Stimulated activated CD4-positive, alpha-beta T cell treated with anti-CD3 and anti-CD28 coated beads, Interleukin-15, amount 100 ng/mL, for 24 hours (primary cell): Measurements from ENCODE around the gene STAG2.
A peak's percentile ranks its signal among the peaks of the same experiment; 100 is the strongest.
"Not testable (repeated sequence)": the region's sequence is repeated elsewhere in the genome, so short reads cannot be mapped to it uniquely, and the experiment has no call there.

ENCODE experiments used
- DNase-seq: peaks from one replicate; pipeline ENCODE4 v3.0.0-alpha.2; 2020

The STAG2 gene

DNA sequence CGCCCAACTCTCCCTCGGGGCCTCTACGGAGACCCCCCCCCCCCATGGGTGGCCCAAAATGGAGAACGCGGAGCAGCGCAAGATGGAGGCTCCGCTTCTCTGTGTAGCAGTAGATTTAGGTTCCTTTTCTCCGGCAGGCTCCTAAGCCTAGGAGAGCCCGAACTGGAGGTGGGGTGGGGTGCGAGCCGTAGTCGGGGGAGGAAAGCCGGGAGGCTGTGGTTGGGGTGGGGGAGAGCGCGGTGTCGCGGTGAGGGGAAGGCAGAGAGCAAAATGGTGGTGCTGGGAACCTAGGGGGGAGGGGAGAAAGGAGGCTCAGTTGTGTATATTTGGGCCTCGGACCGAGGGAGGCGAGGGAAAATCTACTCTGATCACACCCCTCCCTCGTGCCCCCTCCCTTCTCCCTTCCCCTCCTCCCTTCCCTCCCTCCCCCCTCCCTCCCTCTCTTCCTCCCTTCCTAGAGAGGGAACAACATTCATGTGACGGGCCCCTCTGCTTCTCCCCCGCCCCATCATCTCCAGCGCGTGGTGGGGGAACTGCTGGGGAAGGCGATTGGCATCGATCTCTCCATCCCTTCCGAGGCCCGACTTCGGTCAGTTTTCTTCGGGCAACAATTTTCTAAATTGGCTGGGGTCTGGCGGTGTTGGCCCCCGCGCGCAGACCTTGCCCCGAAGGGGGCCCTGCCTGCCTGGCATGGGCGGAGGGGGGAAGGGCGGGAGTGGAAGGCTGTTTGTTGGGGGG lies at the start of gene STAG2:
Gene STAG2 (plus strand): TSS at position 439 of the 738 bp plus-strand sequence. CDS start 60,922 bp downstream, outside the sequence.
- DNase-seq = peak; percentile 70

DNA sequence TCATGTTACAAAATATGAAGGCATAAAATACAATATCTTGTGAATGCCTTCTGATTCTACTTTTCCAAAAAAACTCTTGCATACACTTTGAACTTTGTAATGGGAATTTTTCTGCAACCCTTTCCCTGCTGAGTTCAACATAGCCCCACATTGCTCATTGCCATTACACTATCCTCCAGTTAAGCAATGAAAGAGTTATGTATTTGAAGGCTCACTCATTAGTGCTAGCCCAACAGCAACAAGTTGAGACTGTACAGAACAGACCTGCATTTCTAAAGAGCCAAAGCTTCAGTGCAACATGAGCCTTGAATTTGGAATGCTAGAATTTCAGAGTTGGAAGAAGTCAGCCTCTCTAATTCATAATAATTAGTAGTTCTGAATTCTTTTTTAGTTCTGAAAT lies 44.4 kb upstream of the STAG2 start:
- DNase-seq = no peak

DNA sequence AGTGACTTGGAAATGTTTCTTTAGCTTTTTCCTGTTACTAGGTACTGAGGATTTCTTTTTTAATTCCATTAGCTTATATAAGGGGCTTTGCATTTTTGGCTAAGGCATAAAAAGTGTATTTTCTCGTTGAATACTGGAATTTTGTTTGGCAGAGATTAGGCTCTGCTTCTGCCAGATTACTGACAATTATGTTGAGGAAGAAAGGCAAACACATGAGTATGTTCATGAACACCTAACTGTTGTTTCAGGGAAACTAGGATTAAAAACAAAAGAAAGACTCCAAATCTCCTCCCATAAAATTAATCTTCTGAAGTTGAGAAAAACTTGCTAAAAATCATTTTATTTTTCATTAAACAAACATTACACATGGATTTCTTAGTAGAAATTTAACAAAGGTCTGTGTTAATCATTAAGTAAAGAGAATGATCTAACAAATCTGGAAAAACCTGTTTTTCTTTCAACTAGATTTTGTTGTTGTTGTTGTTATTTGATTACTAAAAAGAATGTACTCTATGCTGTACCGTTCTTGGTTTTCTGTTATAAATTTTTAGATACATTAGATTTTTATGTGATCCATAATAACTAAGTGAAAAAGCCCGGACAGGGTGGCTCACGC lies 43.3 kb upstream of the STAG2 start:
- no peak for DNase-seq

DNA sequence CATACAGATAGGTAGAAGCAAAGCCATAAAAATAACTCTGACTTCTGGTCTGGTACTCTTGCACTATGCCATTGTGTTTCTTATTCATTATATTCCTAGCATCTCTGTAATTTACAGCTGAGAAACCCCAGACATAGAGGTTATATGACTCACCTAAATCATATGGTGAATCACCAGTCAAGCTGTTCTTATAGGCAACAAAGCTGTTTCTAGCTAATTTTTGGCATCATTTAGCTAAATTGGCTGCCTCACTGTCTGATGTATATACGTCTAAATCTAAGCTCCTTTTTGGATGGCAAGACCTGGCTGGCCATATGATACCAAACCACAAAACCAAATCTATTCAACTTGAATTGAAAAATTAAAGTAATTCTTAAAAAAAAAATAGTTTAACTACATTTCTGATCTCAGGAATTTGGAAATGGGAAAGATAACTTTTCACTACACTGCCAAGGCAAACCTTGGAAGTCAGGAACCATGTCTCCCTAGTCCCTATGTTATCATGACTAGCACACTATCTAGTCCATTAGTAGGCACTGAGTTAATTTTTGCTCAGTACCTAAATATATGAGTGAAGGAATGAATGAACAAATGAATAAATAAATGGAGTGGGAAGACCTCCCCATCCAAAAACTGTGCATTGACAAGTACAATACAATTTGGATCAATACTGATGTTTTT lies 41.3 kb upstream of the STAG2 start:
- DNase-seq = no peak

DNA sequence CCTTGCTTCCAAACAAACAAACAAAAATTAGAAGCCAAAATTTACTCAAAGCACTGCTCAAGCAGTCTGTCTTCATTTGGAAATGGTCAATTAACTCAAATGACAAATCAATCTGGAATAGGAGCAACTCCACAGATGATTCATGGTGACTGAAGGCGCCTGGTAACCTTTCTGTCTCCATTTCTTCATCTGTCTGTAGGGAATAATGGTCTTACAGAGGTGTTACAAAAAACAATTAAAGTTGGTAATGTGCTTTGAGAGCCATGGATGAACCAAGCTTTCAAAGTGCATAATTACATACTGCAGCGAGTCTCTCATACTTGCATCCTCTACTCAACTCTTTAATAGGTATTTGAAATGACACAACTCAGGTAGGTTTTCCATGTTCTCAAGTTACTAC lies 38.3 kb upstream of the STAG2 start:
- no peak for DNase-seq

DNA sequence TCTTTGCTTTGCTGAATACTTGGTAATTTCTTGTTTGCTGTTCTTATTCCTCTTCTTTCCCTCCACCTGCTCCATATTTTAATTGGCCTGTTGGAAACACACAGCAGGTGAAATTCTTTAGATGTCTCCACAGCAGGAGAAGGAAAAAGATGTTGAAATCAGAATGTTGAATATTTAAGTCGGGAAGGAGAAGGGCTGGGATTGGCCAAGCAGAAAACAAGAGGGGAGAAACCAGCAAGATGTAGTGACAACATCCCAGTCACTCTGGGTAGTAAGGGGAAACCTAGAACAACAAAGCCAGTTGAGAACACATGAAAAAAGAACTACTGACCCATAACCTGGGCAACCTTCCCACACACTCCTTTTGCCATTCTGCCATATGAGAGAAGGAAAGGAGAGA lies 37.3 kb upstream of the STAG2 start:
- DNase-seq = no peak

DNA sequence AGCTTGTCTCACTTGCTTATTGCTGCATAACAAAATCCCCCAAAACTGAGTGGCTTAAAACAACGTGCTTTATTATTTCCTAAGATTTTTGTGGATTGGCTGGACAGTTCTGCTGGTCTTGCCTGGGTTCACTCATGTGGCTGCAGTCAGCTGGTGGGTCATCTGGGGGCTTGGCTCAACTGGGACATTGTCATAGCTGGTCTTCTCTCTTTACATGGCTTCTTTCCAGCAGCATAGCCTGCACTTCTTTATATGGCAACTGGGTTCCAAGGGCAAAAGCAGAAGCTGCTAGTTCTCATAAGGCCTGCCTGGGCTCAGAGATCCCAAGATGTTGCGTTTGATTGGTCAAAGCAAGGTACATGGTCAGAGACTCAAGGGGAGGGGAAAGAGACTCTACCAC lies 33.7 kb upstream of the STAG2 start:
- no peak for DNase-seq

DNA sequence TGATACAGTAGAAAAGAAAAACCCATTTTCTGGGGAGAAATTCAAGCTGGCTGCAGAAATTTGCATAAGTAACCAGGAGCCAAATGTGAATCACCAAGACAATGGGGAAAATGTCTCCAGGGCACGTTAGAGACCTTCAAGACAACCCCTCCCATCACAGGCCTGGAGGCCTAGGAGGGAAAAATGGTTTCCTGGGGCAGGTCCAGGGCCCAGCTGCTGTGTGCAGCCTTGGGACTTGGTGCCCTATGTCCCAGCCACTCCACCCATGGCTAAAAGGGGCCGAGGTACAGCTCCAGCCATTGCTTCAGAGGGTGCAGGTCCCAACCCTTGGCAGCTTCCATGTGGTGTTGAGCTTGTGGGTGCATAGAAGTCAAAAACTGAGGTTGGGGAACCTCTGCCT lies 29.5 kb upstream of the STAG2 start:
- DNase-seq = not testable (repeated sequence)

DNA sequence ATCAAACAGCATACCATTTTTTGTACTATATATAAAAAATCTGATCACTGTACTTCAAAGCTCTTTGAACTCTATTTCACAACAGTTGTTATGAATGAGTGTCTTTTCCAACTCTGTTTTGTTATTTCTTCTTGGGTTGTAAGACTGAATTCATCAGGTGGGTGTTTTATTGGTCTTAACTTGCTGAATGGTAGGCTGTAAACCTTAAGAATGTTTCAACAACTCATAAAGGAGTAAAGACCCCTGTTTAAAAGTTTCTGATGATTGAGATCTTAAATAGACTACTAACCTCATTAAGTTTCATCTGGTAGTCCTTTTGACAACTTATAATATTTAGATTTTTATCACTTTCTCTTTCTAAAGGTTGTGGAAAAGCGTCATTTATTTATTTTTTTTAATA lies 18.4 kb upstream of the STAG2 start:
- no peak for DNase-seq

DNA sequence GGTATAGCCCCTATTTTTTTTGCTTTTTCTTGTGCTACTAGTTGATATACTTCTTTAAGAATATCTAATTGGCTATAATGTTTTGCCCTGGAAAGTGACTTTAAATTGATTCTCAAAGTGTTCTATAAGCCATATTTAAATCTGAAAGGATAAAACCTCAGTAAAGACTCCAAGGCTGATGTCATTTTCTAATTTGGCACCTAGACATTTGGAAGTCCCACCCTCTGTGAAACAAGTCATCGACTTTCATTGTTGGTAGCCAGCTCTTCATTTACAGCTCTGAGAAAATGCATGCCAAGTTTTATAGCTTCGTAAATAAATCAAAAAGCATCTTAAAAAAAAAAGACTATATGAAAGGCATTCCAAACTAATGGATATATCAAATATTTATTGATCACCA lies 18.0 kb upstream of the STAG2 start:
- no peak for DNase-seq

DNA sequence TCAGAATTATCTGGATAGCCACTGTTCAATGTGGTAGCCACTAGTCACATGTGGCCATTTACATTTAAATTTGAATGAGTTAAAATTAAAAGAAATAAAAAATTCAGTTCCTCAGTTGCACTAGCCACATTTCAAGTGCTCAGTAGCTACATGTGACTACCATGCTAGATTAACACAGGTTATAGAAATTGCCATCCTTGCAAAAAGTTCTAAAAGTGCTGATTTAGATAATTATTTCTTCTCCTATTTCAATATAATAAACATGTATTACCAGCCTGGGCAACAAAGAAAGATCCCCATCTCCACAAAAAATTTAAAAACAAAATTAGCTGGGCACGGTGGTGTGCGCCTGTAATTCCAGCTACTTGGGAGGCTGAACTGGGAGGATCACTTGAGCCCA lies 11.7 kb upstream of the STAG2 start:
- DNase-seq = no peak

DNA sequence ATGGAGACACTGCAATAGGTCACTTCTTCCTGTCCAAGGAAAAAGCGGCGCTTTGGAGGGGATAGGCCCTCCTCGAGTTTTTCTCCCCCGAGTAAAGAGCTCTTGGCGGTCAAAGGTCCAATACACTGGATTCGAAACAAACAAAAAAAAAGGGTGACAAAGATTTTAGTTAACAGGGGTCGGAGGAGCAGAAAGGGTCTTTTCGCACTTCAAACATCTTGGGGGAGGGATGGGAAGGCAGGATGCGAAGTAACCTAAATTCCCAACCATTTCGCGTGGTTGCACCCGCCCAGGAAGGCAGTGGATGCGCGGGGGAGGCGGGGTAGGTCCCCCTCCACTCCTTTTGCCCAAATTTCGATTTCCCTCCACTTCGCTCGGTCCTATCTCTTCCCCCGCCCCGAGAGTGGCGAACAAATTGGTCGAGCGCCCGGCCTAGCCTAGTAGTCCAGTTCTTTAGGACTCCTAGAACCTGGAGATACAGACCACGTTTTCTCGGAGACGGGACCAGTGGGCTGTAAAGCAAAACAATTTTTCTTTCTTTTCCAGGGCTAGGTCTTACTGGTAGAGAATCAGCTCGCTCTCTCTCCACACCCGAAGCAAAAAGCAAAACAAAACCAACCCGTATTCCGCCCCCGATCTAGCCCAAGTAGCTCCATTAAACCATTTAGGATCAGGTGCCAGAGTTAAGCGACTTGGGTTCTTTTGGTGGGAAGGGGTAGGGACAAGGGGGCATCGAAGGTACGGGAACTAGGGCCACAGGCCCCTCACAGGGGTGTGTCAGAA lies 2.0 kb upstream of the STAG2 start:
- peak; percentile 25 for DNase-seq

DNA sequence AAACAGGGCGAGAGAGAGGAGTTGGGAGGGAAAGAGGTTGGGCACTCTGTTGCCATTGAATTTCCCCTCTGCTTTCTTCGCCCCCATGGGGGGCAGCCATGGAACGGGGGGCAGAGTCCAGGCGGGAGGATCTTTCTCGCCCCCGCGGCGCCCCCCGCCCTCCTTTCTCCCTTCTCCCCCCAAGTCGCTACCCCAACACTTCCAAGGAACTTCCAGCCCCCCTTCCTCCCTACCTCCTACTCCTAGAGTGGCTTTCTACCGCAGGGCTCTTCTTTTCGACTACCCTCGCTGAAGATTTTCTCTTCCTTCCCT lies 594 bp upstream of the STAG2 start:
- no peak for DNase-seq

DNA sequence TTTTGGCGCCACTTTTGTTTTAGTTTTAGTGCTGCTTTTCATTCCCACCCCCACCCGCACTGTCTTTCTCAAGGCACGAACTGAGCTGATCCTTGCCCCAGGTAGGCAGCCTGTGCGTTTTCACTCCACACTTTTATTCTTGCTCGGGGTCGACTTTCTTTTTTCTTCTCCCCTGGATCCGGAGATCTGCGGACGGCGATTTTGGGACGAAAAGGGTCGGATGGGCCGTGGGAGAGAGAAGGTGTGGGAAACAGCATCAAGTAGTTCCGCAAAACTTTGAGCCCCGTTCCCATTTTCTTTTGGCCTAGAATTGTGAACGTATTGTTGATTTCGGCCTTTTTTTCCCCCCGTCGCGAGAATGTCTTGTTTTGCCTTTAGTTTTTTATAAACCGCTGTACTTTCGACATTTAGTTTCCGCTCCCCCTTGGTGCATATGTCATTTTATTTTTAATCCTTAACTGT lies 531 bp downstream of the STAG2 start:
- no peak for DNase-seq

DNA sequence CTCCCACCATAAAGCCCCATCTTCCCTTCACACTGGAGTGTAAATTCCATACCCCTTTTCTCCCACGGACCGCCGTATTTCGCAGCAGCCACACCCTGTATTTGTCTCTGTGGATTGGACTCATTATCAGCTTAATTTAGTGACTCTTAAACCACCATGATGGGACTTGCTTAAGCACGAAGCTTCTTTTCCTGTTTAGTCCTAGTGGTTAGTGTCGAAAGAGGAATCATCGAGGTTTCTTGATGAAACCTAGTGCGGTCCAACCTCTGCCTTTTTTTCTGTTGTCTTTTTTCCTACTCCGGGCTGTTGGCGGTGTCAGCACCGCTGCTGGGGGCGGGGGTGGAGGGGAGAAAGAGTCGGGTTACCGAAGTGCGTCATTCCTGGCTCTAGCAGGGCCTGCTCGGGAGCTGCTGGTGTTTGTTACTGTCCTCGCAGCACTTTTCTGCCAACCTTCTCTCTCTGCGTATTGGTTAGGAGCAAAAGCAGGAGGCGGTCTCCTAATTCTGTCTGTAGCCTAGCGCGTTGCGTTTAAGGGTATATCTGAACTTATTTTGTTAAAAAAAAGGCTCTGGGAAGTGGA lies 1.4 kb downstream of the STAG2 start:
- peak; percentile 89 for DNase-seq

DNA sequence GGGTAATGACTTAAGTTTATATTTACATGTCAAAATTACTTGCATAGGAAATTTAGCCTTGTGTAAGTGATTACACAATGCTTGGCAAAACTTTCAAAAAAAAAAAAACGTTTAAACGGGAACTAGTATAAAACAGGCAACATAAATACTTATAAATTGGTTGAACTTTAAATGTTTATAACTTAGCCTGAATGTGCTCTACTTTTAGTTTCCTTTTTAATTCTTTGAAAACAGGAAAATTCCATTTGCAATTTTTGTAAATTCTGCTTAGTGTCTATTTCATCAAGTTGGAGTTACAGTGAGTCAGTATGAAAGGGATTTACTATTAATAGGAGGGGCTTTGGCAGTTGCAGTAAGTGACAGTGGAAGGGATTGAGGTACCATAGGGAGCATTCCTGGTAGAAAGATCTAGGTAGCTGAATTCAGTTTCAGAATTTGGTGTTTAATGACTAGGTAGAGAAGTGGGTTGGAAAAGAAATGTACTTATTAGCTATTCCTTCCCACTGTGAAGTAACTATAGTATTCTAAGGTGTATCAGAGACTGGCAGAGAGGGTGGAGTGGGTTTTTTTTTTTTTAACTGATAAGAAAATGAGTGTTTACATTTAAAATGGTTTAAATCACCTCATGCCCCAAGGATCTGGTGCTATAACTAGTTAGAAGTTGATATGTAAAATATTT lies 2.8 kb downstream of the STAG2 start:
- DNase-seq = no peak

DNA sequence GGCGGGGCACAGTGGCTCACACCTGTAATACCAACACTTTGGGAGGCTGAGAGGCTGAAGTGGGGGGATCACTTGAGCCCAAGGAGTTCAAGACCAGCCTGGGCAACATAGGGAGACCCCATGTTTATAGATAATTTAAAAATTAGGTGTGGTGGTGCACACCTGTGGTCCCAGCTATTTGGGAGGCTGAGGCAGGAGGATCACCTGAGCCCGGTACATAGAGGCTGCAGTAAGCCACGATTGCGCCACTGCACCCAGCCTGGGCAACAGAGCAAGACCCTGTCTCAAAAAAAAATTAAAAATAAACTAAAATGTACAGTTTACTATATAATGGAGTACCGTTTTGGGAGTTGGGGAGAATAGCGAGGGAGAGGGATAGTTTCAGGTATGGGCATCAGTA lies 4.2 kb downstream of the STAG2 start:
- no peak for DNase-seq

DNA sequence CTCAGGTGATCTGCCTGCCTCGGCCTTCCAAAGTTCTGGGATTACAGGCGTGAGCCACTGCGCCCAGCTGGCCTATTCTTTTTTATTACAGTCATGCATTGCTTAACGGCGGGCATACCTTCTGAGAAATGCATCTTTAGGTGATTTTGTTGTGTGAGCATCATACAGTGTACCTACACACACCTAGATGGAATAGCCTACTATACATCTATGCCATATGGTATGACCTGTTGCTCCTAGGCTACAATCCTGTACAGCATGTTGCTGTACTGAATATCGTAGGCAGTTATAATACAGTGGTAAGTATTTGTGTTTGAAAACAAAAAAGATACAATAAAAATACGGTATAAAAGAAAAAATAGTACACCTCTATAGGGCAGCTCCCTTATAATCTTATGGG lies 6.0 kb downstream of the STAG2 start:
- DNase-seq = no peak

DNA sequence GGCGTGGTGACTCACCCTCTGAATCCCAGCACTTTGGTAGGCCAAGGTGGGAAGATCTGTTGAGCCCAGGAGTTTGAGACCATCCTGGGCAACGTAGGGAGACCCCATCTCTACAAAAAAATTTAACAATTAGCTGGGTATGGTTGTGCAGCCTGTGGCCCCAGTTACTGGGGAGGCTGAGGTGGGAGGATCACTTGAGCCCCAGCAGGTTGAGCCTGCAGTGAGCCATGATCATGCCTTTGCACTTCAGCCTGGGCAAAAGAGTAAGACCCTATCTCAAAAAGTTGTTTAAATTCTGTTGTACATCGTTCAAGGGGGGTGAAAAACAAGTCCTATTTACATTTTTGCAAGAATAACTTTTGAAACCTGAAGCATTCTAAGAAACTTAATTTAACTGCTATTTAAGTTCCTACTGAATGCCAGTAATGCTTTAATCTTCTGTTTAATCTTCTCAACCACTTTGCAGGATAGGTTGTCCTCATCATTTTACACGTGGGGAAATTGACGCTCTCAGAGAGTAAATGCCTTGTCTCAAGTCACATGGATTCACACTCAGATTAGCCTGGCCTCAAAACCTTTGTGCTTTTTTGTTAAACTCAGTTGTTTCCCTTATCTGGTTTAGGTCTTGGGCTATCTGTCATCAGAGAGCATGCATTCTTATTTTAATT lies 7.0 kb downstream of the STAG2 start:
- no peak for DNase-seq

DNA sequence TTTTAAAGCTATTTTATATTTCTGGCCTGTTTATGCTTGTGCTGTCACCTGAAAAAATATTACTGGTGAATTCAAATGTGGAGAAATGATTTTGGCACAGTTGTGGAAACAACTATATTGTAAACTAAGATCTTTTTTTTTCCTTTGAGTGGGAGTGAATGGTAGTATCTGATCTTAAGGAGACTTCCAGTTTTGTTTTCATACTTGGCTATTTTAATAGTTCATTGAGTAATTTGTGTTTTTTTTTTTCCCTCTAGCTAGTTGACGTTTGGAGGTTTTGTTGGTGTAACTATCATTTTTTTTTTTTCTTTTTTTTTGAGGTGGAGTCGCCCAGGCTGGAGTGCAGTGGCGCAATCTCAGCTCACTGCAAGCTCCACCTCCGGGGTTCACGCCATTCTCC lies 10.5 kb downstream of the STAG2 start:
- no peak for DNase-seq

DNA sequence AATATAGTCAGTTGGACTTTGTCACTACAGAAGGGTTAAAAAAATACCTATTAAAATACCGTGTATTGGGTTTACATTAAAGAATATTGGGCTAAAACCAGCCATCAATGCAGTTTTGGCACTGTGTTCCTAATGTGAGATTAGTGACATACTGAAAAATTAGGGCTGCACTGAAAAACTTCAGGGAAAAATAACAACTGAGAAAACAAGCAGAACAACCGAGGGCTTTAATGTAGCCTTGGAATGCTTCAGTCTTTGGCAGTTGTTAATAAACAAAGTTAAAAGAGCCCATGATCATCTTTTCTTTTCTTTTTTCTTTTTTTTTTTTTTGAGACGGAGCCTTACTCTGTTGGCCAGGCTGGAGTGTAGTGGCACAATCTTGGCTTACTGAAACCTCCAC lies 12.4 kb downstream of the STAG2 start:
- DNase-seq = no peak

DNA sequence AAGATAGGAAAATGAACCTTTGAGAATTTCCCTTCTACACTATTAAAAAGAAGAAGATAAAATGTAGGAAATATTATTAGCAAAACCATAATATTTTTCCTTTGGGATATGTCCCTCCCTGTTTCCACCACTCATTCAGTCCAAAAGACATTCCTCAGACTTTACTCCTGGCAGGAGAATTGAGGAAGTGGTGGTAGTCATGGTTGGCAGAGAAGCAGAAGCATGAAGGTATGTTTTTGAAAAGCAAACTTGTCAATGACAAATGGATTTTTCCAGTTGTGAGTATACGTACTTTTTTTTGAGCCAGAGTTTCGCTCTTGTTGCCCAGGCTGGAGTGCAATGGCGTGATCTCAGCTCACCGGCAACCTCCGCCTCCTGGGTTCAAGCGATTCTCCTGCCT lies 13.7 kb downstream of the STAG2 start:
- DNase-seq = no peak
